Coronary artery (tissue), 2 donors: ENCODE measurements around the gene FRYL.

ENCODE experiments used
- DNase-seq: peaks from one replicate; pipeline ENCODE4 v3.0.0-alpha.2; 2017; ENCODE audit warnings: low spot score
- H3K27ac ChIP-seq, 2 donors: fragments of 200-600 bp; sonication (generic); one replicate each; pipeline ENCODE4 v1.5.1; 2016 to 2019
- H3K4me3 ChIP-seq: fragments of 200-600 bp; sonication (generic); 2 replicates; pipeline ENCODE4 v1.5.1; 2016; ENCODE audit warnings: mild to moderate bottlenecking, moderate library complexity
- CTCF ChIP-seq: fragments of 200-600 bp; sonication (generic); IDR thresholded peaks from one replicate; pipeline ENCODE4 v1.5.1; 2019; ENCODE audit warnings: antibody characterized with exemption

FRYL gene

DNA sequence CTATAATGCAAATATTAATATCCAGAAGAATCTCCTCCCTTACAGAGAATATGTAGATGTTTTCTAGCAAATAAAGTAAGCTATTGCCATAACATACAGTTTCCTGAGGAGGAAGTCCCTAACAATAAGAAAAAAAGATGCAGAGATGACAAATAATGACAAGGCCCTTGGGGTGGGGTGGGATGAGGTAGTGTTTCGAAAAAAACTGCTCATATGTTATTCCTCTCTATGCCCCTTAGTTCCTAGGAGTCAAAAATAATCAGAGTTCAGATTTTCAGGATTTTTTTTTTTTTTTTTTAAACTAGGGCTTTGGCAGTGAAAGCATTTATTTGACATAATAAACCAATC is 191.0 kb downstream of the FRYL start:
- no peak overlapping the region for H3K4me3 ChIP-seq
- no peak for TF ChIP-seq CTCF
- no peak overlapping the region for H3K27ac ChIP-seq
- DNase-seq: no peak

GRCh38 chr4:48588230-48589097 is 191.6 kb downstream of the FRYL start:
- DNase-seq: no peak
- no peak overlapping the region for H3K27ac ChIP-seq
- no peak for TF ChIP-seq CTCF
- H3K4me3 ChIP-seq: no peak overlapping the region

DNA sequence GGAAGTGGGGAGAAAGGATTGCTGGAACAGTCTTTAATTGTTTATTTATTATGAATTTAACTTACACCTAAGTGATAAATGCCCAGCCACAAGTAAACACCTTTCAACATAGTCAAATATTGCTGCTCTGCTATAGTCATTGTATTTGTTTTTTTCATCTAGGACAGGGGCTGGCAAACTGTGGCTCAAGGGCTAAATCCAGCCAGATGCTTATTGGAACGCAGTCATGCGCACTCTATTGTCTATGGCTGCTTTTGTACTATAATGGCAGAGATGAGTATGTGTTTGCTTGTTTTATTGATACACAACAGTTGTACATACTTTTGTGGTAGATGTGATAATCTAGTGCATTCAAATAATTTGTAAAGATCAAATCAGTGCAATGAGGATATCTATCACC is 194.7 kb downstream of the FRYL start:
- no peak for TF ChIP-seq CTCF
- no peak overlapping the region for H3K27ac ChIP-seq
- no peak for DNase-seq
- no peak overlapping the region for H3K4me3 ChIP-seq

- Histone ChIP-seq H3K27ac (no peak overlapping the region), H3K4me3 (no peak overlapping the region)
- peak; percentile 68 for TF ChIP-seq CTCF
- no peak for DNase-seq
Observed at GRCh38 chr4:48578132-48578968, 201.7 kb downstream of the FRYL start.

DNA sequence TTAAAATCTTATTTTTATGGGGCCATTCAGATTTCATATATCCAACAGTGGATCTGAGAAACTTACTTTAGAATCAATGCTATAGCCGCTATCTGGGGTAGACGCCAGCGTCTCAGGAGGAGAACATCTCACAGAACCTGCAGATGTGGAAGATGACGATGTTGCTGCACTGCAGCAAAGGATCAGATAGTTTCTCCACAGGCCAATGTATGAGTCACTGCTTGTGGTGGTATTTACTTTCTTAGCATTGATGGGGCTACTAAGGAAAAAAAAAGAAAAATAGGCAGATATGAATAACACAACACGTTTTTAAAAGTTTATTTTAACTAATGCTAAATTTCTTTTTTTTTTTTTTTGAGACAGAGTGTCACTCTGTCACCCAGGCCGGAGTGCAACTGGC is 204.1 kb downstream of the FRYL start:
- H3K27ac ChIP-seq: no peak overlapping the region
- no peak for TF ChIP-seq CTCF

GRCh38 chr4:48571471-48571870 is 208.6 kb downstream of the FRYL start:
- no peak for DNase-seq
- no peak overlapping the region for H3K4me3 ChIP-seq
- H3K27ac ChIP-seq: no peak overlapping the region
- TF ChIP-seq CTCF: no peak

More for the DNA sequence above, 204.1 kb downstream of the FRYL start:
- no peak for DNase-seq
- no peak overlapping the region for H3K4me3 ChIP-seq
